ENCODE data around the gene MEX3A. TPM values are rescaled to one million over a fixed set of nuclear protein-coding genes. Genes with fewer than 3 reads are reported as not detected.
A peak's percentile ranks its signal among the peaks of the same experiment; 100 is the strongest.

MEX3A gene
- polyA plus RNA-seq, 2 of the 4 experiments (the other 2 are of a cell fraction) = 1.8 to 4.9 TPM

DNA sequence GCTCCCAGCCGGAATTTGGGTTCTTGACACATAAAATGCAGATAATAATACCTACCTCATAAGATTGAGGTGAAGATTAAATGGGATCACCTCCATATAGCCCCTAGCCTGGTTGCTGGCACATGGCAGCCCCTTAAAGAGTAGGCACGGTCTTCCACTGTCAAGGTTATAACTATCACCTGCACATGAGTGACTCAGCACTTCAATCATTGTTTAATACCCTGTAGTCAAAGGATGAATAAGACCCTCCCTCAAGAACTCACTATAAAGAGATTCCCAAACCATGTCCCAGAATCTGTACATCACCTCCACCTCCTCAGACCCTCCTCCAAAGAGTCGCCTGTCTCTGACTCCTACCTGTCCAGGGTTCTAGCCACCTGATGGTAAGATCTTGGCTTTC lies 25.8 kb upstream of the MEX3A start:
- TF ChIP-seq SREBF2 (IDR thresholded peaks at IDR 0.05) = no peak
- TF ChIP-seq MAFK (IDR thresholded peaks at IDR 0.05; ENCODE audit: partially characterized antibody) = peak; percentile 73
- TF ChIP-seq RARB (CRISPR knock-in tag; IDR thresholded peaks at IDR 0.05) = no peak
- TF ChIP-seq HOXB5 (CRISPR knock-in tag; IDR thresholded peaks at IDR 0.05) = no peak
- no peak for TF ChIP-seq HOXA7 (CRISPR knock-in tag; IDR thresholded peaks at IDR 0.05)
- TF ChIP-seq ESRRA (IDR thresholded peaks at IDR 0.05; ENCODE audit: borderline replicate concordance, low read length) = no peak
- no peak for TF ChIP-seq RAD21 (conservative IDR thresholded peaks at IDR 0.05 in 1 of 2, IDR thresholded peaks at IDR 0.05 in 1 of 2)
- TF ChIP-seq MYC (IDR thresholded peaks at IDR 0.05; ENCODE audit: borderline replicate concordance, low read length) = no peak
- TF ChIP-seq NFE2L2 (conservative IDR thresholded peaks at IDR 0.05; ENCODE audit: low read length) = peak; percentile 49; the same call in 1 of the 2 replicates
- ATAC-seq (no peak), DNase-seq (ENCODE audit: low read depth in 1 of 2, low spot score in 1 of 2) (no peak), FAIRE-seq (no peak)
- H3K4me2 ChIP-seq = 0 out of 3 replicates have a peak overlapping the region, but pooled peaks have one; percentile 7
- H3K4me3 ChIP-seq = no peak overlapping the region
- WGBS (ENCODE audit: missing lambda C conversion rate) = 80% methylated on average over 3 of the region's 3 CpGs
- H3K27ac ChIP-seq = peak overlapping the region; percentile 92 to 96
- H3K4me1 ChIP-seq = peaks cover 72% of the 10 kb centered on the region
- ChIA-PET POLR2A (interaction anchor here (2.3 to 6.0 kb wide), 2 partner anchors 15 to 20 kb away, joined by 10 to 49 read pairs; no protein-coding TSS in a partner anchor), CTCF (interaction anchor here (1.7 to 29.4 kb wide), 4 partner anchors 8 to 30 kb away, joined by 5 to 2239 read pairs (median 46); partner anchors contain the start of genes LMNA and SEMA4A)
- no peaks in the 10 kb centered on the region for H3K9me3 ChIP-seq

DNA sequence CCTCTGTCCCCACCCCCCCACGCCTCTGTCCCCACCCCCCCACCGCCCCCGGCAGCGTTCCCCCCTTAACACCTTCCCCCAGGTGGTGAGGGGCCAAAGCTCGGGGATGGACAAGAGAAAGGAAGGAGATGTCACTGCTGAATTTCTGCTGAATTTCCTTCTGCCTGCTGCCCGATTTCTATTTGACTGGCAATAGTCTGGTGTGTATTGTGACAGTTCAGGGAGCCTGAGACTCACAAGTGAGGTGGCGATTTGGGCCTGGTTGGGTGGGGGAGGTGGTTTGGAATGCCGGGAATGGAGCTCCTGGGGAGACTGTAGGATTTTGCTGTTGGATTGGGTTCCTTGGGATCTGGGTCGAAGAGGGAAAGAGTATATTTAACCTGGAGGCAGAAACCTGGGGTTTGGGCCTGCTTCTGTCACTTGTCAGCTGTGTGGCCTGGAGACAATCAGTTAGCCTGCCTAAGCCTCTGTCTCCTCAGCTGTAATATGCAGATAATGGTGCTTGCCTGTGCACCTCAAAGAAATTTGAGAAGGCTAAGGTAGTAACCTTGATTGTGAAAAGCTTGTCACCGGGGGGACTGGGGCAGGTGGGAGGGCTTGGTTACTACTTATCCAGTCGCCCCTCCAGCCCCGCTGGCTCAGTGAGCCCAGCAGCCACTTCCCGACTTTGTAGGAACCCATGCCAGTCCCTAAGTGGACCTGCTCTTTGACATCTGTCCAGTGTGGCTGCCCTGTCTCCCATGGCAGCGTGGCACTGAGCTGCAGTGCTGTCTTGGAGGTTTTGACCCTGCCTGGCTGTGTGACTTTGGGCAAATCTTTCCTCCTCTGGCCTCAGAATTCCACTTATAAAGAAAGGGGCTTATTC lies 24.6 kb upstream of the MEX3A start:
- peak; percentile 34 to 45 for ATAC-seq
- Histone ChIP-seq H3K4me1 (peaks cover 73% of the 10 kb centered on the region), H3K27ac (peak overlapping the region; percentile 92 to 96), H3K4me2 (peak overlapping the region; percentile 98), H3K4me3 (peak overlapping the region; percentile 36), H3K9me3 (no peaks in the 10 kb centered on the region)
- CTCF ChIA-PET = interaction anchor here (0.5 to 29.4 kb wide), 8 partner anchors 8 to 584 kb away, joined by 3 to 2239 read pairs (median 6); partner anchors contain the start of genes LMNA and SEMA4A
- FAIRE-seq = no peak
- 37% methylated on average over 12 of the region's 14 CpGs for WGBS (ENCODE audit: missing lambda C conversion rate)
- 0 out of 5 replicates have a peak, but pooled peaks of 1 of the 2 experiments have one; percentile 3 for TF ChIP-seq RAD21 (conservative IDR thresholded peaks at IDR 0.05 in 1 of 2, IDR thresholded peaks at IDR 0.05 in 1 of 2)
- TF ChIP-seq JUN (IDR thresholded peaks at IDR 0.05) = peak in 1 of 2 experiments; percentile 70; a peak in 3 of 5 replicates
- no peak for TF ChIP-seq ZC3H11A (IDR thresholded peaks at IDR 0.05)
- TF ChIP-seq CHD4 (IDR thresholded peaks at IDR 0.05; ENCODE audit: borderline replicate concordance) = no peak
- no peak for TF ChIP-seq HOXA7 (CRISPR knock-in tag; IDR thresholded peaks at IDR 0.05)
- TF ChIP-seq ZSCAN20 (CRISPR knock-in tag; IDR thresholded peaks at IDR 0.05) = 0 out of 2 replicates have a peak, but pooled peaks have one; percentile 44
- no peak for TF ChIP-seq RARB (CRISPR knock-in tag; IDR thresholded peaks at IDR 0.05)
- TF ChIP-seq, protein P1, sequence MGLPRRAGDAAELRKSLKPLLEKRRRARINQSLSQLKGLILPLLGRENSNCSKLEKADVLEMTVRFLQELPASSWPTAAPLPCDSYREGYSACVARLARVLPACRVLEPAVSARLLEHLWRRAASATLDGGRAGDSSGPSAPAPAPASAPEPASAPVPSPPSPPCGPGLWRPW (IDR thresholded peaks at IDR 0.05) = no peak
- TF ChIP-seq CBX8 (IDR thresholded peaks at IDR 0.05) = no peak
- no peak for TF ChIP-seq NPAS2 (CRISPR knock-in tag; IDR thresholded peaks at IDR 0.05; ENCODE audit: borderline replicate concordance)
- TF ChIP-seq PHF8 (IDR thresholded peaks at IDR 0.05; ENCODE audit: borderline replicate concordance, low read depth) = no peak
- TF ChIP-seq NR3C1 (IDR thresholded peaks at IDR 0.05) = no peak
- TF ChIP-seq SMC3 (IDR thresholded peaks at IDR 0.05) = no peak
- no peak for TF ChIP-seq ESRRA (IDR thresholded peaks at IDR 0.05; ENCODE audit: borderline replicate concordance, low read length)
- TF ChIP-seq EHF (CRISPR knock-in tag; IDR thresholded peaks at IDR 0.05) = no peak
- TF ChIP-seq NFE2L2 (conservative IDR thresholded peaks at IDR 0.05; ENCODE audit: low read length) = no peak
- no peak for TF ChIP-seq HDAC2 (IDR thresholded peaks at IDR 0.05)
- POLR2A ChIA-PET = interaction anchor here (1.0 to 6.0 kb wide), 6 partner anchors 8 to 21 kb away, joined by 4 to 49 read pairs (median 8); partner anchors contain the start of gene LMNA
- DNase-seq (ENCODE audit: low read depth in 1 of 2, low spot score in 1 of 2) = peak in 1 of 2 experiments; percentile 73

Measured in A549 (cell line).